Measurements from ENCODE around the gene SLX4IP. TPM values are rescaled to one million over a fixed set of nuclear protein-coding genes. Genes with fewer than 3 reads are reported as not detected.

Gene SLX4IP
- total and polyA plus RNA-seq, 2 donors: 1.4 to 7.1 TPM

DNA sequence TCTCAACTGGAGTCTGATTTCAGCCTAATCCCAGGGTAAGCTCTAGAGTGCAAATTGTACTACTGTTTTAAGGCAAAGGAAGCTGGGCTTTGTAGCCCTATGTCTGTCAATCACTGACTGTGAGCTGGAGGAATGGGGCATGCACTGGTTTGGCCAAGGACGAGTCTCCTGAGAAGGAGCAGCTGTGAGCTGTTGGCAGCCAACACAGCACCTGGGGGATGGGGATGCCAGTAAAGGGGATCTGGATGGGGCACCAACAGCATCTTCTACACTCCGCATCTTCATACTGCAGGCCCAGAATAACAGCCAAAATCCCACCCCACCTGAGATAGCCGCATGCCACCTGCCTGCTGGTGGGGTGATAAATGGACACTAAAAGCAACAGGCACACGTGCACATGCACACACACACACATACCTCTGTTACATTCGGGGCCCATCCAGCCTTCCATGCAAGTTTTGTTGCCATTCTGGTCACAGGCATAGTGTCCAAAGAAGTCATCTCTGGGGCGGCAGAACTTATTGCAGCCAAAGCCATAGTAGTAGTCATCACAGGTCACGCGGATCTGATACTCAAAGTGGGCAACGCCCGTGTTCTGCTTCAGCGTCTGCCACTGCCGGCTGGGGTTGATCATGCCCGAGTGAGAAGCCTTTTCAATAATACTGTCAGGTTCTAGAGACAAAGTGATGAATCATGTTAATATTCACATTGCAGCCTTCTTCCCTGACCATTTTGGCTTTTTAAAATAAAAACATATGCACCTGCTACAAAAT, 223.1 kb downstream of the SLX4IP start:
- Histone ChIP-seq H3K4me3 (ENCODE audit: low read depth, low read length) (no peak overlapping the region), H3K4me1 (ENCODE audit: insufficient read depth) (no peaks in the 10 kb centered on the region), H3K36me3 (ENCODE audit: insufficient read depth) (no peaks in the 10 kb centered on the region), H3K27ac (ENCODE audit: low read depth) (no peak overlapping the region)
- no peak for DNase-seq (ENCODE audit: extremely low spot score)
- 83% methylated on average over 13 of the region's 13 CpGs for WGBS

DNA sequence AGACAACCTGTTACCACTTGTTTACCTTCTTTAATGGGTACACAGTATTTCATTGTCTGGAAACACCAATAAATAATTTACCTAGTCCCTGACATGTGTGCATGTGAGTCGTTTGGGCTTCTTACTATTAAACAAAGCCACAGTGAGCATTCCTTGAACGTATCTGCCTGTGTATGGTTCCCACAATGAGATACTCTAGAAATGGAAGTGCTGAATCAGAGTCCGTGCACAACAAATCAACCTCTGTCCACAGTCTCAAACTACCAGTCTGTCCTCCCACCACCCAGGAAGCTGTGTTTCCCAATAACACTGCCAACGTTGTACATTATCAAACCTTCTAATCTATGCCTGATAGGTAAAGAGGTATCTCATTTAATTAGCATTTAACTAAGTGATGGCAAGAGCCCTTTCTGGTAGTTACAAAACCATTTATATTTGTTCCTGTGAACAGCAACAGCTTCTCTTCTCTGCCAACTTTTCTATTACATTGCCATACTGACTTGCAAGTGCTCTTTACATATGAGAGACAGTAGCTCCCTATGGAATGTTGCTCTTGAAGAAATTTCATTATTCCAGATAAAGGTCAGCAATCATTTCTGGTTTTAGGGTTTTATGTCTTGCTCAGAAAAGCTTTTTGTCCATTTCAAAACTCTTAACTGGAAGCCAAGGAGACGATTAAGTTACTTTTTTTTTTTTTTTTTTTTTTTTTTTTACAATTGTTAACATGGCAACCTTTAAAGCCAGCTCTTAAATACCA, 223.9 kb downstream of the SLX4IP start:
- Histone ChIP-seq H3K4me3 (ENCODE audit: low read depth, low read length) (no peak overlapping the region), H3K27ac (ENCODE audit: low read depth) (peak overlapping the region; percentile 15), H3K4me1 (ENCODE audit: insufficient read depth) (no peaks in the 10 kb centered on the region), H3K36me3 (ENCODE audit: insufficient read depth) (no peaks in the 10 kb centered on the region)
- 47% methylated on average over 5 of the region's 5 CpGs for WGBS
- no peak for DNase-seq (ENCODE audit: extremely low spot score)

DNA sequence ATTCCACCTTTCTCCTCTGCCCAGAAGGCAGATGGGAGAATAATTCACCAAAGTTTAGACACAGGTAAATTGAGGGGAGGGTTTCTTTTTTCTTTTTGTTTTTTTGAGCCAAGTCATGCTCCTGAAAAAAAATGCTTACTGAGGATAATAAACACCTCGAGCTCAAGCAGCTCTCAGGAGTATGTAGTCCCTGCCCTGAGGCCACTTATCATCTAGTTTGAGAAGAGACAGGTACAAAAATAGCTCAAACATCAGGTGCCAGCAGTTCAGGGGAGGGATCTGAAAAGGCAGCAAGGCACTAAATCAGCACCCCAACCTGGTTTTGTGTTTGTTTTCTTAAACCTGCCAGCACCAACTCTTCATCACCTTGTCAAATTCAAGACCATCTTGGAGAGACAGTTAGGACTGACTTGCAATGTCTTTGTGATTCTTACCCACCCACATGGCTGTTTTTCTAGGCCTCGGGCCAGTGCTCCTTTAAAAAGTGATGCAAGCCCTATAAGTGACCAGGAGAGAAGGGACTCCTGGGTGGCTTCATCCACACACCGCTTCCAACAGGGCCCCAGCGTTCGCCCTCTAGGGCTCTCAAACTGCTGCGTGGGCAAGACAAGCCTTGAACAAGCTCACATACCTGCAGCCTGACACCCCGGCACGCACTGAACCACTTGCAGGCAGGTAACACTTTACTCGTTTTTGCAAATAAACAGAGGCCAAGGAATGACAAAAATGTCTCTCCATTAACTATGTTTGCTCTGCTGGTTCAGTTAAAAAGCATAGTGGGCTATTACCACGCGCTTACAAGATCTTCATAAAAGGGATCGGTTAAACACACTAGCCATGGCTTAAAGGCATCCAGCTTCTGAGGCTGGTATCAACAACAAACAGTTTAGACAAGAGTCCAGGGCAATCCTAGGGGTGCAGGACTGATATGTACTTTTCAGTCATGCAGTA, 224.8 kb downstream of the SLX4IP start:
- no peaks in the 10 kb centered on the region for H3K36me3 ChIP-seq (ENCODE audit: insufficient read depth)

DNA sequence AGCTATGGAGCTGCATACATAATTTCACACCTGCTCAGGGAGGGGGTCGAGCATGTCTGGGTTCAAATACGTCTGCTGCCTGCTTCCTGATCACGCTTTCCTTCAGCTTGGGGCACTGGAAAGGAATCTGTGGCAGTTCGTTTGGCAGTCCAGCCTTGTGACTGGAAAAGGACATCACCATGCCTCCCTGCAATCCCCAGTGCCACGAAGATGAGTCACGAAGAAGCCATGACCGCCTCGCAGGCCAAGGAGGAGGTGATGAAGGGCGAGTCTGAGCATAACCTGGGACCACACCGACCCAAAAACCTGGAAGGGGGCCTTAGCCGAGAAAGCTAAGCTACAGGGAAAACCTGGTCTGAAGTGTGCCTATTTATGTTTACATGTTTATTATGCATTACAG, 225.6 kb downstream of the SLX4IP start:
- Histone ChIP-seq H3K4me3 (ENCODE audit: low read depth, low read length) (no peak overlapping the region), H3K27ac (ENCODE audit: low read depth) (no peak overlapping the region), H3K4me1 (ENCODE audit: insufficient read depth) (no peaks in the 10 kb centered on the region), H3K36me3 (ENCODE audit: insufficient read depth) (no peaks in the 10 kb centered on the region)
- no peak for DNase-seq (ENCODE audit: extremely low spot score)
- 55% methylated on average over 11 of the region's 11 CpGs for WGBS

More for the DNA sequence above, 224.8 kb downstream of the SLX4IP start:
- WGBS: 75% methylated on average over 12 of the region's 12 CpGs
- Histone ChIP-seq H3K27ac (ENCODE audit: low read depth) (no peak overlapping the region), H3K4me1 (ENCODE audit: insufficient read depth) (no peaks in the 10 kb centered on the region), H3K4me3 (ENCODE audit: low read depth, low read length) (no peak overlapping the region)
- DNase-seq (ENCODE audit: extremely low spot score): no peak

DNA sequence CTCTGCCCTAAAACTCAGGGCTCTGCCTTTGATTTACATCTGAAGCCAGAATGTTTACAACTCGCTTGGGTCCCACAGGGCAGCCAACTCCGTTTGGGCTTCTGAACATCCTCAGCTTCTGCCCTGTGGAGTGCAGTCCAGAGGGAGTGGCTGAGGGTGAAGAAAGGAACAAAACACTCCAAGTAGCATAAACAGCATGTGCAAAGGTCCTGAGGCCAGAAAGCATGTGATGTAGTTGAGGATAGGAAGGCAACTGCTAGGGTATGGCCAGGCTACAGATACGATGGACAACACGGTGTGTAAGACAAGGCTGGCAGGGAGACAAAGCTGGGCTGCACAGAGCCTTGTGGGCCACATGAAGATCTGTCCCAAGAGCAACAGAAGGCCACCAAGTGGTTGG, 226.2 kb downstream of the SLX4IP start:
- H3K27ac ChIP-seq (ENCODE audit: low read depth): no peak overlapping the region
- no peak overlapping the region for H3K4me3 ChIP-seq (ENCODE audit: low read depth, low read length)
- H3K36me3 ChIP-seq (ENCODE audit: insufficient read depth): no peaks in the 10 kb centered on the region
- WGBS: 62% methylated on average over 4 of the region's 4 CpGs
- no peak for DNase-seq (ENCODE audit: extremely low spot score)
- H3K4me1 ChIP-seq (ENCODE audit: insufficient read depth): no peaks in the 10 kb centered on the region

DNA sequence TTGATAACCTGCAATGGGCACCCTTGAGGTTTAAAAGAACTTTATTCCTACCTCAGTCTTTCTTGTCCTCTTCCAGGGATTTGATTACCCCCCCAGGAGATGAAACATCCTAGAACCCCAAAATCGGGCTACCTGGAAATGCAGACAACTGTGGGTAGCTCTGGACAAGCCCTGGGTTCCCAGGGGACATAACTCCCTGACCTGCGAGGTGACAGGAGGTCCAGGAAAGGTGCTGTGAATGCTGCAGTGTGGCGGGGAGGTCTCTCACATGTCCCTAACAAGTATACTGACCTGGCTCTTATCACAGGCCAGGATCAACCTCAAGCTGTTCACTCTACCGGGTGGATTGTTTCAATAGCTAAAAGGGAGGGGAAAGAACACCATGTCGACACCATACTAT, 227.0 kb downstream of the SLX4IP start:
- Histone ChIP-seq H3K4me3 (ENCODE audit: low read depth, low read length) (no peak overlapping the region), H3K36me3 (ENCODE audit: insufficient read depth) (no peaks in the 10 kb centered on the region), H3K4me1 (ENCODE audit: insufficient read depth) (no peaks in the 10 kb centered on the region), H3K27ac (ENCODE audit: low read depth) (no peak overlapping the region)
- no peak for DNase-seq (ENCODE audit: extremely low spot score)
- WGBS: 74% methylated on average over 5 of the region's 5 CpGs

DNA sequence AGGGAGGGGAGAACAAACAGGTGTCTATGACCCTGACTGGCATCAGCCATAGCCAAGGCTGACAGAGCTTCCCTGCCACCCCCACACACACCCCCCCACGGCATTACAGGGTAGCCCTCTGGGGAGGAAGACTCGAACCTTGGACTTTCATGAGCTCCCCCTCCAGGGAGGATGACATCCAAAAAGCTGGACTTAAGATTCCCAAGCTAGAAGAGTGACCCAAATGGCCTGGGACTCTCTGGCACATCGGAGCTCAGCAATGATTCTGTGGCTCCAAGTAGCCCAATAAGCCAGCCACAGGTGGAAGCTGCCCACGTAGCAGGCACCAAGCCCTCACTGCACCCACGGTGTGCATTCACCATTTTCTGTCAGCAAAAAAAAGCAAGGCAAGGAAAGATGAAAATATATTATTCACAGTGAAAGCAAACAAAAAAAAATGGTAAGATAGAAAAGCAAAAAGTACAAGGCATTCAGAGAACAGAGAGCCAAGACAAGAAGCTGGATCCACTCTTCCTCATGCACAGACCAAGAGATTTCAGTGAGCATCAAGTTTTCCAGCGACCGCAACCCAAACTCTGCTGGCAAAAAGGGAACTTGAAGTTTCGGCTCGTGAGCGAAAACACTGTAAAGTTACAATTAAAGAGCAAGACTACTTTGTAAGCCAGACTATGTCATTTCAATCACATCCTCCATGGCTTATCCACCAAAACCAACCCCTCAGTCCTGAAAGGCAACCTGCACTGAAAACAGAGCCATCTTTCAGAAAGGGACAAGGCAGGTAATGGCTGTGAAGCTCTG, 227.8 kb downstream of the SLX4IP start:
- WGBS: 75% methylated on average over 10 of the region's 10 CpGs
- Histone ChIP-seq H3K27ac (ENCODE audit: low read depth) (no peak overlapping the region), H3K36me3 (ENCODE audit: insufficient read depth) (no peaks in the 10 kb centered on the region), H3K4me1 (ENCODE audit: insufficient read depth) (no peaks in the 10 kb centered on the region), H3K4me3 (ENCODE audit: low read depth, low read length) (no peak overlapping the region)
- DNase-seq (ENCODE audit: extremely low spot score): no peak

DNA sequence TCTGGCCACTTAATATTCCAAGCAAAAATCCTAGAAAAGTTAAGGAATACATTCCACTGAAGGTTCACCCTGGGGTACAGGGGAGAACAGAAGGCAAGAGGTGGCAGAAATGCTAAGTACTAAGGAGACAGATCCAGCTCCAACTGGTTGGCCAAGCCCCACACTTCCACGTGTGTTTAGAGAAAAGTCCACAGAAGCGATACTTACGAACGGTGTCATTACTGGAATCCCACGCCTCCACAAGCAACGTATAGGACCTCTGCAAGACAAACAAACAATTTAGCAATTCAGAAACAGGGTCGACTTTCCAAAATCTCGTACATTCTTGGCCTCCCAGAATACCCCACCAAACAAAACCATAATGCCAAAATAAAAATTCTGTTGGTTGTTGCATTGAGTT, 228.7 kb downstream of the SLX4IP start:
- no peaks in the 10 kb centered on the region for H3K4me1 ChIP-seq (ENCODE audit: insufficient read depth)
- no peak overlapping the region for H3K4me3 ChIP-seq (ENCODE audit: low read depth, low read length)
- 69% methylated on average over 8 of the region's 8 CpGs for WGBS
- DNase-seq (ENCODE audit: extremely low spot score): no peak
- peak overlapping the region; percentile 24 for H3K27ac ChIP-seq (ENCODE audit: low read depth)
- no peaks in the 10 kb centered on the region for H3K36me3 ChIP-seq (ENCODE audit: insufficient read depth)

DNA sequence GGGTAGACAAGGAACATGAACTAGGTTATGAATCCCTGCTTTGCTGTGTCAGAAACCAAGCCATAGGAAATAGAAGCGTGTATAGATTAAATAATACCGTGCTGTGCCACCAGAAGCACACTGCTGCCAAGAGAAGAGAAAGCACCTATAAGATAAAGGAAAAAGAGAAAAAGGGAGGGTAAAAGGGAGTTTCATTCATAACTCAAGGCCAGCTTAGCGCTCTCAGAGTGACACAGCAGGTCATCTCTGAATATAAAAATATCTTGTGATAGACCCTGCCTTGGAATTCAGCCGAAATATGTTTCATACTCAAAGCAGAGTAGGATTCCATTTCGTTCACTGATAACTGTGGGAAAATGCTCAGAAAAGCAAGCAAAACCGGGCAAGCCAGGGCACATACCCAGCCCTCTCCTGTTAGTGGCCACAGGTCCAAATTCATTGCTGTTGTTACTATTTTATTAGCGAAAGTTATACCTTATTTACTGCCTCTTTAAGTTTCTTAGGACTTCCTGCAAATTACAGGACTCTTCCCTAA, 230.0 kb downstream of the SLX4IP start:
- H3K4me3 ChIP-seq (ENCODE audit: low read depth, low read length): no peak overlapping the region
- no peak for DNase-seq (ENCODE audit: extremely low spot score)
- 45% methylated on average over 7 of the region's 7 CpGs for WGBS

DNA sequence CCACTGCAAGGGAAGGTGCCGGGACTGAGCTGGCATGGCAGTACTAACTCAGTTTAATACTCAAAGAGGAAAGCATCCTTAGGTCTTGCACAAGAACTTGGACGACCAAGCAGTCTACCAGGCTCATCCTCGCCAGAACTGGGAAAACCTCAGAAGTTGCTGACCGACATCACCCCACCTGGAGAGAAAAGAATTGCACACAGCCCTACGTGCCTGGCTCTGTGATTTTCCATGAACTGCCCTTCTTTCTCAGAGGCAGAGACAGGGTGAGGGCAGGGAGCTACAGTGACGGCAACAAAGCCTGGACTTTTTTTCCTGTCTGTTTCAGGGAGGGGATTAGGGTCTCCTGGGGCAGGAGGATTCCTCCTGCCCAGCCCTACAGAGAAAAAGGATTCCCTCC, 230.7 kb downstream of the SLX4IP start:
- Histone ChIP-seq H3K4me3 (ENCODE audit: low read depth, low read length) (no peak overlapping the region), H3K36me3 (ENCODE audit: insufficient read depth) (no peaks in the 10 kb centered on the region), H3K4me1 (ENCODE audit: insufficient read depth) (no peaks in the 10 kb centered on the region), H3K27ac (ENCODE audit: low read depth) (peak overlapping the region; percentile 42)
- WGBS: 53% methylated on average over 6 of the region's 6 CpGs
- no peak for DNase-seq (ENCODE audit: extremely low spot score)

More for the DNA sequence above, 230.0 kb downstream of the SLX4IP start:
- Histone ChIP-seq H3K36me3 (ENCODE audit: insufficient read depth) (no peaks in the 10 kb centered on the region), H3K27ac (ENCODE audit: low read depth) (peak overlapping the region; percentile 71), H3K4me1 (ENCODE audit: insufficient read depth) (no peaks in the 10 kb centered on the region)

DNA sequence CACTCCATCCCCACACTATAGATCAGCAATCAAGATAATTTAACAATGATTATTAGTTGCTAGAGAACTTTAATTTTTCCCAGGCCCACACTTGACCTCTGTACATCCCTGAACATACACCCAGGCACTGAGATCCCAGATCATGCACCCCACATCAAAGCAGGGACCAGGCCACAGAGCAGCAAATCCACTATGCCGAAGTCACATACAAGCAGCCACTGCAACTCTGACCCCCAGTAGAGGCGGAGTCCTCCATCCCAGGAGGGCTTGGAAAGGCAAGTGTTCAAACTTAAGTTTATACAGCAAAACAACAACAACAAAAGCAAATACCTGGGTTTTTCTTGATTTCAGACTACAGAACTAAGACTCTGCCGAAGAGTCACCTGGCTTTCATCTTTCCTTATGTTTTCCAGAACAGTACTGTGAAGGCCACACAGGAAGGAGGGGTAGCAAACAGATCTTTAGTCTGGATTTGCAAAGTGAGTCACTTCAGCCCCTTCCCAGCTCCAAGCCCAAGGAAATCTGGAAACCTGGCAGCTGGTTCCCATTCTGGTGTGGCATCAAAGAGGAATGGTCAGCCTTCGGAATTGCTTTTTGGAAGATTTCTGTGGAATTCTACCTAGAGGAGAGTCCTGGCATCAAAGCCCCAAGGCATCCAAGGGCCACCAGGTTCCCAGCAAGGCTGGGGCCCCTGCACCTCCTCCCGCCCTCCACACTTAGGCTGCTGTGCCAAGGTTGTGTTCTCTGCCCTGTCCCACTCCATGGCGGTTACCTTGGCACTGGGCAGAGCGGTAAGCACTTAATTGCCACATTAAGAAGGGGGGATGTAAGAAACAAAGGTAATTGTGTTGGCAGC, 231.3 kb downstream of the SLX4IP start:
- DNase-seq (ENCODE audit: extremely low spot score): no peak
- H3K36me3 ChIP-seq (ENCODE audit: insufficient read depth): no peaks in the 10 kb centered on the region
- WGBS: 73% methylated on average over 7 of the region's 7 CpGs
- H3K4me1 ChIP-seq (ENCODE audit: insufficient read depth): no peaks in the 10 kb centered on the region
- peak overlapping the region; percentile 43 for H3K27ac ChIP-seq (ENCODE audit: low read depth)
- no peak overlapping the region for H3K4me3 ChIP-seq (ENCODE audit: low read depth, low read length)

DNA sequence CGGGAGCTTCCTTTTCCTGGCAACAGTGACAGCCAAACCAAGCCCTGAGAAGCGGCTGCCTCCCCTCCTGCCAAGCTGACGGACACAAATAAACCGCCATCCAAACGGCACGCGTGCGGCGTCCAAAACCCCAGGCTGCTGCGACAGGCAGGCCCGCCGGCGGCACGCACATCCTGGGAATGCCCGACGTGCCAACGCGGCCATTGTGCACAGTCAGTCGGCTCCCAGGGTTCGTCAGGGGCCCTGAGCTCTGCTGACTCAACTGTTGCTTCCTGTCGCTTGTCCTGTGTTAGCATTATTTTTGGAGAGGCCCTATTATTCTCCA, 231.9 kb downstream of the SLX4IP start:
- H3K4me1 ChIP-seq (ENCODE audit: insufficient read depth): no peaks in the 10 kb centered on the region
- no peak for DNase-seq (ENCODE audit: extremely low spot score)

More for the DNA sequence above, 231.9 kb downstream of the SLX4IP start:
- H3K4me3 ChIP-seq (ENCODE audit: low read depth, low read length): no peak overlapping the region
- no peaks in the 10 kb centered on the region for H3K36me3 ChIP-seq (ENCODE audit: insufficient read depth)
- whole genome bisulfite sequencing: 76% methylated on average over 21 of the region's 21 CpGs
- peak overlapping the region; percentile 27 for H3K27ac ChIP-seq (ENCODE audit: low read depth)

Measured in urinary bladder (tissue), 4 donors.